GM12878 (cell line): ENCODE measurements around the gene ZNF222. TPM values are rescaled to one million over a fixed set of nuclear protein-coding genes. Genes with fewer than 3 reads are reported as not detected.

ENCODE experiments used
- ATAC-seq: fragments of 200-7000 bp; cut with Tn5 transposase; 3 replicates; pipeline ENCODE4 v1.9.1; 2020; ENCODE audit warnings: mild to moderate bottlenecking, moderate library complexity
- BruUV-seq: library from RNA; stranded (reverse); fragments of 400-500 nt; replicated peaks from 2 replicates; lab custom pipeline; 2021; lab: Mats Ljungman, UMichigan
- CTCF ChIA-PET: fragments of 300-600 bp; sonication (Branson Sonifier 250); formaldehyde crosslinking; extraction: SDS; loops from one replicate; lab custom pipeline; 2021; ENCODE audit warnings: inconsistent platforms; lab: Yijun Ruan, JAX
- POLR2A ChIA-PET: fragments of 350-600 bp; formaldehyde crosslinking; extraction: SDS; loops from one replicate; lab custom pipeline; 2021; ENCODE audit warnings: inconsistent platforms; lab: Charles Lee
- RAD21 ChIA-PET: fragments of 300-600 bp; sonication (Branson Sonifier 250); formaldehyde crosslinking; loops from one replicate; lab custom pipeline; 2023; ENCODE audit warnings: antibody characterized with exemption; ENCODE audit not compliant: unreplicated experiment; lab: Charles Lee
- SMC1A ChIA-PET: fragments of 300-600 bp; sonication (Branson Sonifier 250); formaldehyde crosslinking; loops from one replicate; lab custom pipeline; 2023; ENCODE audit not compliant: unreplicated experiment, uncharacterized antibody; lab: Charles Lee
- DNase-seq: peaks from one replicate; pipeline ENCODE4 v3.0.0-alpha.2; 2011; ENCODE audit warnings: low read depth, low spot score
- FAIRE-seq: peaks from 3 replicates; lab custom pipeline; 2011; peaks lifted over from hg19 to GRCh38; lab: Jason Lieb, UNC
- H2AFZ ChIP-seq: 2 replicates; pipeline ENCODE4 v1.6.0; 2011; ENCODE audit warnings: low read depth, low read length, control low read depth; ENCODE audit not compliant: control insufficient read depth
- H3K27ac ChIP-seq: 2 replicates; pipeline ENCODE4 v1.5.1; 2011; ENCODE audit warnings: control low read depth; ENCODE audit not compliant: control insufficient read depth, insufficient read depth
- H3K27me3 ChIP-seq, 2 experiments: replicated peaks in 1 of 2; 2 replicates each; pipeline versions ENCODE4 v1.6.0 to v1.6.1; 2011; ENCODE audit warnings: low read length in 1 of 2; ENCODE audit not compliant: control insufficient read depth in 2 of 2, insufficient read depth in 2 of 2
- H3K36me3 ChIP-seq, 2 experiments: 2 replicates each; pipeline ENCODE4 v1.5.1; 2011; ENCODE audit warnings: low read length in 1 of 2; ENCODE audit not compliant: control insufficient read depth in 2 of 2, insufficient read depth in 2 of 2
- H3K4me1 ChIP-seq: 2 replicates; pipeline ENCODE4 v1.6.1; 2011; ENCODE audit warnings: mild to moderate bottlenecking, low read length, moderate library complexity, mixed read lengths; ENCODE audit not compliant: control insufficient read depth, insufficient read depth
- H3K4me2 ChIP-seq: 2 replicates; pipeline ENCODE4 v1.6.0; 2011; ENCODE audit warnings: control low read depth; ENCODE audit not compliant: control insufficient read depth, insufficient read depth
- H3K4me3 ChIP-seq: fragments of 200-600 bp; sonication (generic); 2 replicates; pipeline ENCODE4 v1.5.1; 2016
- H3K79me2 ChIP-seq: 2 replicates; pipeline ENCODE4 v1.6.0; 2011; ENCODE audit warnings: low read length; ENCODE audit not compliant: control insufficient read depth, insufficient read depth
- H3K9ac ChIP-seq: 2 replicates; pipeline ENCODE4 v1.8.0; 2011; ENCODE audit warnings: low read length, control low read depth, mixed read lengths; ENCODE audit not compliant: control insufficient read depth, insufficient read depth
- H3K9me3 ChIP-seq: replicated peaks from 3 replicates; pipeline ENCODE4 v1.5.1; 2011; ENCODE audit warnings: mild to moderate bottlenecking, low read length; ENCODE audit not compliant: control insufficient read depth, insufficient read depth
- H4K20me1 ChIP-seq: 2 replicates; pipeline ENCODE4 v1.6.0; 2011; ENCODE audit not compliant: control insufficient read depth, insufficient read depth
- CBFB ChIP-seq: IDR thresholded peaks from 2 replicates; pipeline ENCODE4 v1.6.1; 2016; ENCODE audit warnings: antibody characterized with exemption, low read depth
- CREB1 ChIP-seq: IDR thresholded peaks from 2 replicates; pipeline ENCODE4 v1.6.1; 2012; ENCODE audit warnings: low read depth, mild to moderate bottlenecking, inconsistent platforms
- EP300 ChIP-seq, 2 experiments: fragments of 150-350 bp in 1 of 2; IDR thresholded peaks; 2 replicates each; pipeline ENCODE4 v1.6.1; 2011 to 2012; ENCODE audit warnings: low read depth in 2 of 2, low read length in 2 of 2, borderline replicate concordance in 1 of 2, improper control_type of control experiment in 1 of 2, inconsistent platforms in 1 of 2; ENCODE audit not compliant: control insufficient read depth in 1 of 2
- ESRRA ChIP-seq: IDR thresholded peaks from 2 replicates; pipeline ENCODE4 v1.6.1; 2012; ENCODE audit warnings: mild to moderate bottlenecking, low read length, improper control_type of control experiment
- FOXM1 ChIP-seq: IDR thresholded peaks from 2 replicates; pipeline ENCODE4 v1.6.1; 2012; ENCODE audit warnings: low read depth, mild to moderate bottlenecking, inconsistent platforms, low read length, moderate library complexity
- IRF4 ChIP-seq: IDR thresholded peaks from 2 replicates; pipeline ENCODE4 v1.6.1; 2011; ENCODE audit warnings: low read depth, low read length
- MYB ChIP-seq: fragments of 150-350 bp; IDR thresholded peaks from 2 replicates; pipeline ENCODE4 v1.6.1; 2014; ENCODE audit warnings: mild to moderate bottlenecking, low read depth, low read length, borderline replicate concordance
- SMAD1 ChIP-seq: fragments of 450-650 bp; IDR thresholded peaks from 2 replicates; pipeline ENCODE4 v1.6.1; 2018; ENCODE audit warnings: mild to moderate bottlenecking, low read depth; ENCODE audit not compliant: partially characterized antibody
- SMAD5 ChIP-seq: IDR thresholded peaks from 2 replicates; pipeline ENCODE4 v1.6.1; 2016; ENCODE audit warnings: antibody characterized with exemption, low read depth
- STAT3 ChIP-seq: IDR thresholded peaks from 2 replicates; pipeline ENCODE4 v1.6.1; 2011; ENCODE audit warnings: low read depth, low read length, improper control_type of control experiment
- SUZ12 ChIP-seq: fragments of 200-600 bp; sonication (generic); IDR thresholded peaks from one replicate; pipeline ENCODE4 v1.6.1; 2018; ENCODE audit warnings: antibody characterized with exemption, mild to moderate bottlenecking; ENCODE audit not compliant: unreplicated experiment
- TAF1 ChIP-seq: IDR thresholded peaks from 2 replicates; pipeline ENCODE4 v1.6.1; 2011; ENCODE audit warnings: mild to moderate bottlenecking, low read depth, low read length, borderline replicate concordance
- ZNF384 ChIP-seq: IDR thresholded peaks from 2 replicates; pipeline ENCODE4 v1.6.1; 2012; ENCODE audit warnings: low read depth, mild to moderate bottlenecking, low read length, improper control_type of control experiment, borderline replicate concordance
- WGBS: methylation state at CpG from one replicate; pipeline ENCODE4 v1.1.6; 2016; ENCODE audit warnings: low lambda C conversion rate; ENCODE audit not compliant: insufficient replicate concordance, insufficient coverage; ENCODE audit errors: missing lambda C conversion rate; 5-methylcytosine and 5-hydroxymethylcytosine counted together
- in situ Hi-C: fragments of 300-500 bp; cut with MboI; formaldehyde crosslinking; loops from 9 replicates; pipeline ENCODE4 v1.14.3; 2018; ENCODE audit warnings: mixed read lengths
- intact Hi-C: fragments of 100-400 bp; cut with micrococcal nuclease; formaldehyde crosslinking; loops from one replicate; pipeline ENCODE4 v1.14.2; 2022; ENCODE audit not compliant: unreplicated experiment
- polyA plus RNA-seq, 11 experiments: library from polyadenylated mRNA; depleted of rRNA in 4 of 11; unstranded in 6 of 11; stranded (reverse) in 5 of 11; fragments of >200 nt; fragmentation: Nextera tagmentation in 4 of 11; fragmentation: Illumina TruSeq in 1 of 11; extraction: Ambion mirVana in 4 of 11; extraction: Trizol in 1 of 11; gene quantifications; 1 replicate in 1 of 11; 2 replicates in 10 of 11; pipeline versions ENCODE4 v1.2.1 to v1.2.3, GENCODE V29; 2011 to 2016; ENCODE audit warnings: inconsistent platforms in 2 of 11, missing spikeins in 2 of 11, low read depth in 1 of 11
- small RNA-seq: library from RNA; depleted of rRNA; stranded (forward); fragments of <200 nt; gene quantifications from one replicate; pipeline ENCODE3, GENCODE V24; 2014
- total RNA-seq, 4 experiments: library from RNA; depleted of rRNA in 3 of 4; stranded (reverse); fragments of >200 nt in 3 of 4; fragmentation: Illumina TruSeq in 1 of 4; extraction: Trizol in 1 of 4; gene quantifications; 2 replicates each; pipeline versions ENCODE4 v1.2.1 to v1.2.3, GENCODE V29; 2013 to 2021
- TF ChIP-seq, protein P1 (sequence below): IDR thresholded peaks from 2 replicates; pipeline ENCODE4 v1.6.1; 2012; ENCODE audit warnings: low read length, inconsistent platforms
- TF ChIP-seq, protein P2 (sequence below): IDR thresholded peaks from 2 replicates; pipeline ENCODE4 v1.6.1; 2011; ENCODE audit warnings: mild to moderate bottlenecking, low read depth, low read length, moderate library complexity; ENCODE audit not compliant: insufficient replicate concordance

Gene ZNF222
- total and polyA plus RNA-seq, 10 of the 15 experiments (the other 5 are each of a cell fraction or from before 2014, with no cell fraction given), result 2.3 to 5.9 (median 4.2) TPM

DNA sequence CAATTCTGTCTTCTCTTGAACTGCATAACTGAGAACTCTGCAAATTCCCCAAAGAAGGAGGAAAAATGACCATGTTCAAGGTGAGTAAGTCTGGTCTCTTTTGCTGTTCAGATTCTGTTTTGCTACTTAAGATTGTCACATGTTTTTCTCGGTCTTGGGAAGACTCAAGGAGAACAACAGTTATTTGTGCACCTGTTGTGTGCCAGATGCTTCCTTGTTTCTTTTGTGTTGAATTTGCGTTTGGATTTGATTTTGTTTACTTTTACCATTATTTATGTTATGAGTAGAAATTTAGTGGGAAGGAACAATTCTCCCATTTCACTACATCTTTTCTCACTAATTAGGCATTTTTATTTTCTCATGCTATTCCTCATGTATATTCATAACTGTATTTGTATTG lies 51.1 kb downstream of the ZNF222 start:
- no peak for FAIRE-seq
- no peaks in the 10 kb centered on the region for H3K4me1 ChIP-seq
- no peaks in the 10 kb centered on the region for H3K36me3 ChIP-seq
- no peaks in the 10 kb centered on the region; the same call in 2 of the 3 replicates for H3K9me3 ChIP-seq
- H3K27me3 ChIP-seq, result no peaks in the 10 kb centered on the region
- no peak overlapping the region for H3K27ac ChIP-seq
- ATAC-seq, result no peak
- CTCF ChIA-PET, result interaction anchor here (1.1 kb wide), 1 partner anchor 88 kb away, joined by 3 read pairs; the partner anchor contains the start of gene ZNF226
- RAD21 ChIA-PET, result no interaction called here
- no peak overlapping the region for H2AFZ ChIP-seq
- no peaks in the 10 kb centered on the region for H3K79me2 ChIP-seq
- H3K4me2 ChIP-seq, result no peak overlapping the region
- no peak for DNase-seq
- H3K4me3 ChIP-seq, result no peak overlapping the region
- POLR2A ChIA-PET, result no interaction called here
- H3K9ac ChIP-seq, result no peak overlapping the region
- TF ChIP-seq MYB, result no peak
- TF ChIP-seq, protein P1, sequence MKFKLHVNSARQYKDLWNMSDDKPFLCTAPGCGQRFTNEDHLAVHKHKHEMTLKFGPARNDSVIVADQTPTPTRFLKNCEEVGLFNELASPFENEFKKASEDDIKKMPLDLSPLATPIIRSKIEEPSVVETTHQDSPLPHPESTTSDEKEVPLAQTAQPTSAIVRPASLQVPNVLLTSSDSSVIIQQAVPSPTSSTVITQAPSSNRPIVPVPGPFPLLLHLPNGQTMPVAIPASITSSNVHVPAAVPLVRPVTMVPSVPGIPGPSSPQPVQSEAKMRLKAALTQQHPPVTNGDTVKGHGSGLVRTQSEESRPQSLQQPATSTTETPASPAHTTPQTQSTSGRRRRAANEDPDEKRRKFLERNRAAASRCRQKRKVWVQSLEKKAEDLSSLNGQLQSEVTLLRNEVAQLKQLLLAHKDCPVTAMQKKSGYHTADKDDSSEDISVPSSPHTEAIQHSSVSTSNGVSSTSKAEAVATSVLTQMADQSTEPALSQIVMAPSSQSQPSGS, result no peak
- no peak for TF ChIP-seq SUZ12
- no peak for TF ChIP-seq CREB1
- no peak for TF ChIP-seq EP300 (IDR thresholded peaks at IDR 0.05; ENCODE audit: borderline replicate concordance in 1 of 2, control insufficient read depth in 1 of 2, low read depth in 2 of 2, low read length in 2 of 2)
- no peak for TF ChIP-seq CBFB
- no peak for TF ChIP-seq SMAD5
- TF ChIP-seq SMAD1, result no peak
- TF ChIP-seq ZNF384, result no peak
- no peak for TF ChIP-seq FOXM1
- TF ChIP-seq TAF1, result no peak
- no peak for TF ChIP-seq STAT3
- TF ChIP-seq IRF4, result no peak
- TF ChIP-seq, protein P2, sequence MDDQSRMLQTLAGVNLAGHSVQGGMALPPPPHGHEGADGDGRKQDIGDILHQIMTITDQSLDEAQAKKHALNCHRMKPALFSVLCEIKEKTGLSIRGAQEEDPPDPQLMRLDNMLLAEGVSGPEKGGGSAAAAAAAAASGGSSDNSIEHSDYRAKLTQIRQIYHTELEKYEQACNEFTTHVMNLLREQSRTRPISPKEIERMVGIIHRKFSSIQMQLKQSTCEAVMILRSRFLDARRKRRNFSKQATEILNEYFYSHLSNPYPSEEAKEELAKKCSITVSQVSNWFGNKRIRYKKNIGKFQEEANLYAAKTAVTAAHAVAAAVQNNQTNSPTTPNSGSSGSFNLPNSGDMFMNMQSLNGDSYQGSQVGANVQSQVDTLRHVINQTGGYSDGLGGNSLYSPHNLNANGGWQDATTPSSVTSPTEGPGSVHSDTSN, result no peak
- TF ChIP-seq ESRRA, result no peak
- TF ChIP-seq, all 136 proteins: peak for 0
- 86% methylated on average over 2 of the region's 2 CpGs for whole genome bisulfite sequencing
- in situ Hi-C loops, result no loop called here
- intact Hi-C loops, result no loop called here
- BruUV-seq, result no TSS peak
- no peaks in the 10 kb centered on the region for H4K20me1 ChIP-seq
- SMC1A ChIA-PET, result no interaction called here

Small RNAs within 50 kb of the gene (small RNA-seq; reads per million reads assigned to genes)
- not detected for gene AC006213.5

Other genes starting within 250 kb of the ZNF222 start
Only the 7 nearest of the 16 such genes appear.
- 0.33 and 0.45 TPM in 2 replicates for gene ZNF221, start 74.2 kb upstream of the ZNF222 start, total RNA-seq (2014; rRNA removed)
- gene ZNF221, start 74.2 kb upstream of the ZNF222 start, total RNA-seq (2014; rRNA removed; fragmentation: Illumina TruSeq; extraction: Trizol), result 0.72 and 0.74 TPM in 2 replicates
- 0.46 and 0.51 TPM in 2 replicates for gene ZNF221, start 74.2 kb upstream of the ZNF222 start, total RNA-seq (2021)
- 1.7 and 2.8 TPM in 2 replicates for gene ZNF221, start 74.2 kb upstream of the ZNF222 start, polyA plus RNA-seq (2011; rRNA removed)
- gene ZNF221, start 74.2 kb upstream of the ZNF222 start, polyA plus RNA-seq (2014; fragmentation: Illumina TruSeq; extraction: Trizol), result 0.29 and 0.60 TPM in 2 replicates
- gene ZNF221, start 74.2 kb upstream of the ZNF222 start, polyA plus RNA-seq (2014; fragmentation: Nextera tagmentation; extraction: Ambion mirVana), result under 1 TPM; 0.16 to 0.47 TPM
- gene ZNF221, start 74.2 kb upstream of the ZNF222 start, polyA plus RNA-seq (2014; rRNA removed), result 0.17 and 0.23 TPM in 2 replicates
- under 1 TPM in 1 of 2 experiments, not detected in 1; 0.15 TPM for gene ZNF221, start 74.2 kb upstream of the ZNF222 start, polyA plus RNA-seq (2016; fragmentation: Nextera tagmentation; extraction: Ambion mirVana)
- 5.7 and 7.5 TPM in 2 replicates for gene ZNF155, start 41.2 kb upstream of the ZNF222 start, total RNA-seq (2014; rRNA removed)
- gene ZNF155, start 41.2 kb upstream of the ZNF222 start, total RNA-seq (2014; rRNA removed; fragmentation: Illumina TruSeq; extraction: Trizol), result 8.3 and 9.4 TPM in 2 replicates
- 5.8 and 6.2 TPM in 2 replicates for gene ZNF155, start 41.2 kb upstream of the ZNF222 start, total RNA-seq (2021)
- gene ZNF155, start 41.2 kb upstream of the ZNF222 start, polyA plus RNA-seq (2011; rRNA removed), result 12.2 and 15.6 TPM in 2 replicates
- 7.3 and 9.7 TPM in 2 replicates for gene ZNF155, start 41.2 kb upstream of the ZNF222 start, polyA plus RNA-seq (2014; fragmentation: Illumina TruSeq; extraction: Trizol)
- 1 to 10 TPM; 2.4 to 3.4 TPM for gene ZNF155, start 41.2 kb upstream of the ZNF222 start, polyA plus RNA-seq (2014; fragmentation: Nextera tagmentation; extraction: Ambion mirVana)
- gene ZNF155, start 41.2 kb upstream of the ZNF222 start, polyA plus RNA-seq (2014; rRNA removed), result 5.0 and 5.6 TPM in 2 replicates
- gene ZNF155, start 41.2 kb upstream of the ZNF222 start, polyA plus RNA-seq (2016; fragmentation: Nextera tagmentation; extraction: Ambion mirVana), result 1 to 10 TPM; 2.8 to 3.9 TPM
- 2.7 and 4.0 TPM in 2 replicates for gene ZNF230, start 22.4 kb upstream of the ZNF222 start, total RNA-seq (2014; rRNA removed)
- gene ZNF230, start 22.4 kb upstream of the ZNF222 start, total RNA-seq (2014; rRNA removed; fragmentation: Illumina TruSeq; extraction: Trizol), result 3.9 and 4.0 TPM in 2 replicates
- gene ZNF230, start 22.4 kb upstream of the ZNF222 start, total RNA-seq (2021), result 2.3 and 4.1 TPM in 2 replicates
- gene ZNF230, start 22.4 kb upstream of the ZNF222 start, polyA plus RNA-seq (2011; rRNA removed), result 9.1 and 11.7 TPM in 2 replicates
- 3.4 and 3.6 TPM in 2 replicates for gene ZNF230, start 22.4 kb upstream of the ZNF222 start, polyA plus RNA-seq (2014; fragmentation: Illumina TruSeq; extraction: Trizol)
- gene ZNF230, start 22.4 kb upstream of the ZNF222 start, polyA plus RNA-seq (2014; fragmentation: Nextera tagmentation; extraction: Ambion mirVana), result 1 to 10 TPM; 1.8 to 2.5 TPM
- gene ZNF230, start 22.4 kb upstream of the ZNF222 start, polyA plus RNA-seq (2014; rRNA removed), result 2.6 and 4.0 TPM in 2 replicates
- 1 to 10 TPM; 3.3 to 3.9 TPM for gene ZNF230, start 22.4 kb upstream of the ZNF222 start, polyA plus RNA-seq (2016; fragmentation: Nextera tagmentation; extraction: Ambion mirVana)
- gene ZNF223, start 26.7 kb downstream of the ZNF222 start, total RNA-seq (2014; rRNA removed), result 0.11 TPM in 1 of 2 replicates, not detected in the other
- 0.18 TPM in 1 of 2 replicates, not detected in the other for gene ZNF223, start 26.7 kb downstream of the ZNF222 start, total RNA-seq (2014; rRNA removed; fragmentation: Illumina TruSeq; extraction: Trizol)
- not detected in 2 replicates for gene ZNF223, start 26.7 kb downstream of the ZNF222 start, total RNA-seq (2021)
- gene ZNF223, start 26.7 kb downstream of the ZNF222 start, polyA plus RNA-seq (2011; rRNA removed), result 3.7 and 5.0 TPM in 2 replicates
- 0.09 TPM in 1 of 2 replicates, not detected in the other for gene ZNF223, start 26.7 kb downstream of the ZNF222 start, polyA plus RNA-seq (2014; fragmentation: Illumina TruSeq; extraction: Trizol)
- under 1 TPM in 1 of 2 experiments, not detected in 1; 0.16 TPM for gene ZNF223, start 26.7 kb downstream of the ZNF222 start, polyA plus RNA-seq (2014; fragmentation: Nextera tagmentation; extraction: Ambion mirVana)
- gene ZNF223, start 26.7 kb downstream of the ZNF222 start, polyA plus RNA-seq (2014; rRNA removed), result 0.05 and 0.14 TPM in 2 replicates
- under 1 TPM in 1 of 2 experiments, not detected in 1; 0.20 TPM for gene ZNF223, start 26.7 kb downstream of the ZNF222 start, polyA plus RNA-seq (2016; fragmentation: Nextera tagmentation; extraction: Ambion mirVana)
- 0.45 and 0.49 TPM in 2 replicates for gene ZNF284, start 46.8 kb downstream of the ZNF222 start, total RNA-seq (2014; rRNA removed)
- gene ZNF284, start 46.8 kb downstream of the ZNF222 start, total RNA-seq (2014; rRNA removed; fragmentation: Illumina TruSeq; extraction: Trizol), result 0.72 and 0.88 TPM in 2 replicates
- gene ZNF284, start 46.8 kb downstream of the ZNF222 start, total RNA-seq (2021), result 0.53 and 0.82 TPM in 2 replicates
- gene ZNF284, start 46.8 kb downstream of the ZNF222 start, polyA plus RNA-seq (2011; rRNA removed), result 1.7 TPM in 2 replicates
- gene ZNF284, start 46.8 kb downstream of the ZNF222 start, polyA plus RNA-seq (2014; fragmentation: Illumina TruSeq; extraction: Trizol), result 0.48 and 0.62 TPM in 2 replicates
- gene ZNF284, start 46.8 kb downstream of the ZNF222 start, polyA plus RNA-seq (2014; fragmentation: Nextera tagmentation; extraction: Ambion mirVana), result under 1 TPM; 0.37 to 0.68 TPM
- 0.25 and 0.35 TPM in 2 replicates for gene ZNF284, start 46.8 kb downstream of the ZNF222 start, polyA plus RNA-seq (2014; rRNA removed)
- under 1 TPM; 0.60 TPM for gene ZNF284, start 46.8 kb downstream of the ZNF222 start, polyA plus RNA-seq (2016; fragmentation: Nextera tagmentation; extraction: Ambion mirVana)
- gene ZNF224, start 69.0 kb downstream of the ZNF222 start, total RNA-seq (2014; rRNA removed), result 17.2 and 21.7 TPM in 2 replicates
- gene ZNF224, start 69.0 kb downstream of the ZNF222 start, total RNA-seq (2014; rRNA removed; fragmentation: Illumina TruSeq; extraction: Trizol), result 20.1 and 20.7 TPM in 2 replicates
- gene ZNF224, start 69.0 kb downstream of the ZNF222 start, total RNA-seq (2021), result 14.2 and 15.3 TPM in 2 replicates
- 39.4 and 53.6 TPM in 2 replicates for gene ZNF224, start 69.0 kb downstream of the ZNF222 start, polyA plus RNA-seq (2011; rRNA removed)
- 18.0 and 25.7 TPM in 2 replicates for gene ZNF224, start 69.0 kb downstream of the ZNF222 start, polyA plus RNA-seq (2014; fragmentation: Illumina TruSeq; extraction: Trizol)
- gene ZNF224, start 69.0 kb downstream of the ZNF222 start, polyA plus RNA-seq (2014; fragmentation: Nextera tagmentation; extraction: Ambion mirVana), result 1 to 10 TPM; 6.8 to 7.8 TPM
- 17.0 and 20.1 TPM in 2 replicates for gene ZNF224, start 69.0 kb downstream of the ZNF222 start, polyA plus RNA-seq (2014; rRNA removed)
- 10 to 100 TPM; 12.4 to 17.2 TPM for gene ZNF224, start 69.0 kb downstream of the ZNF222 start, polyA plus RNA-seq (2016; fragmentation: Nextera tagmentation; extraction: Ambion mirVana)
- gene ZNF225, start 88.0 kb downstream of the ZNF222 start, total RNA-seq (2014; rRNA removed), result 2.0 and 2.9 TPM in 2 replicates
- gene ZNF225, start 88.0 kb downstream of the ZNF222 start, total RNA-seq (2014; rRNA removed; fragmentation: Illumina TruSeq; extraction: Trizol), result 4.4 and 5.0 TPM in 2 replicates
- 3.8 and 4.3 TPM in 2 replicates for gene ZNF225, start 88.0 kb downstream of the ZNF222 start, total RNA-seq (2021)
- gene ZNF225, start 88.0 kb downstream of the ZNF222 start, polyA plus RNA-seq (2011; rRNA removed), result 3.8 and 6.4 TPM in 2 replicates
- gene ZNF225, start 88.0 kb downstream of the ZNF222 start, polyA plus RNA-seq (2014; fragmentation: Illumina TruSeq; extraction: Trizol), result 2.8 and 3.4 TPM in 2 replicates
- gene ZNF225, start 88.0 kb downstream of the ZNF222 start, polyA plus RNA-seq (2014; fragmentation: Nextera tagmentation; extraction: Ambion mirVana), result 1 to 10 TPM; 1.3 to 1.4 TPM
- 2.4 and 2.8 TPM in 2 replicates for gene ZNF225, start 88.0 kb downstream of the ZNF222 start, polyA plus RNA-seq (2014; rRNA removed)
- 1 to 10 TPM; 1.9 to 3.4 TPM for gene ZNF225, start 88.0 kb downstream of the ZNF222 start, polyA plus RNA-seq (2016; fragmentation: Nextera tagmentation; extraction: Ambion mirVana)